ENCODE results near the gene PLTP. TPM values are rescaled to one million over a fixed set of nuclear protein-coding genes. Genes with fewer than 3 reads are reported as not detected.

The PLTP gene
- total RNA-seq, 1 experiment from 2014 or later = 42.6 TPM

- intact Hi-C loops (cut with micrococcal nuclease; ENCODE audit: unreplicated experiment) = no loop called here
- TF ChIP-seq, protein P1, sequence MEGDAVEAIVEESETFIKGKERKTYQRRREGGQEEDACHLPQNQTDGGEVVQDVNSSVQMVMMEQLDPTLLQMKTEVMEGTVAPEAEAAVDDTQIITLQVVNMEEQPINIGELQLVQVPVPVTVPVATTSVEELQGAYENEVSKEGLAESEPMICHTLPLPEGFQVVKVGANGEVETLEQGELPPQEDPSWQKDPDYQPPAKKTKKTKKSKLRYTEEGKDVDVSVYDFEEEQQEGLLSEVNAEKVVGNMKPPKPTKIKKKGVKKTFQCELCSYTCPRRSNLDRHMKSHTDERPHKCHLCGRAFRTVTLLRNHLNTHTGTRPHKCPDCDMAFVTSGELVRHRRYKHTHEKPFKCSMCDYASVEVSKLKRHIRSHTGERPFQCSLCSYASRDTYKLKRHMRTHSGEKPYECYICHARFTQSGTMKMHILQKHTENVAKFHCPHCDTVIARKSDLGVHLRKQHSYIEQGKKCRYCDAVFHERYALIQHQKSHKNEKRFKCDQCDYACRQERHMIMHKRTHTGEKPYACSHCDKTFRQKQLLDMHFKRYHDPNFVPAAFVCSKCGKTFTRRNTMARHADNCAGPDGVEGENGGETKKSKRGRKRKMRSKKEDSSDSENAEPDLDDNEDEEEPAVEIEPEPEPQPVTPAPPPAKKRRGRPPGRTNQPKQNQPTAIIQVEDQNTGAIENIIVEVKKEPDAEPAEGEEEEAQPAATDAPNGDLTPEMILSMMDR (IDR thresholded peaks at IDR 0.05; ENCODE audit: insufficient read depth in 1 of 2, low read depth in 1 of 2, low read length in 1 of 2, severe bottlenecking in 1 of 2, unreplicated experiment in 1 of 2) = no peak
Measured at GRCh38 chr20:45918779-45919537, 7.0 kb upstream of the PLTP start.

DNA sequence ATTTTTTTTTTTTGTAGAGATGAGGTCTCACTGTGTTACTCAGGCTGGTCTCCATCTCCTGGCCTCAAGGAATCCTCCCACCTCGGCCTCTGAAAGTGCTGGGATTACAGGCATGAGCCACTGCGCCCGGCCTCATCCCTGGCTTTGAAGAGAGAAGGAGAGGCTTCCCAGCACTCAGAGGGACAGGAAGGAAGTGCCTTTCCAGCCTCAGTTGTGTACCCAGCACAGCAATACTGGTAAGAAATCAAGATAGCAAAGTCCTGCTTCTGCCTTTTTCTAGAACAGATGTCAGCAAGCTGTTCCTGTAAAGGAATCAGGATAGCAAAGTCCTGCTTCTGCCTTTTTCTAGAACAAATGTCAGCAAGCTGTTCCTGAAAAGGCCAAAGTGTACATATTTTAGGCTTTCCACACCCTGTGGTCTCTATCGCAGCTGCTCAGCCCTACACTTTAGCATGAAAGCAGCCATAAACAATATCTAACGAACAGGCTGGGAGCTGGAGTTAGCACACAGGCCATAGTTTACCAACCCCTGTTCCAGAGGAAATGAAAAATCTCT is 6.3 kb upstream of the PLTP start:
- intact Hi-C loops (cut with micrococcal nuclease; ENCODE audit: unreplicated experiment) = no loop called here
- H3K27me3 ChIP-seq (replicated peaks; ENCODE audit: control insufficient read depth, insufficient read depth, low read length) = no peaks in the 10 kb centered on the region
- BruUV-seq (replicated peaks) = no TSS peak
- Mint-ChIP-seq H3K36me3 (ENCODE audit: insufficient read depth, unreplicated experiment) (no peaks in the 10 kb centered on the region), H3K4me1 (ENCODE audit: low read depth, unreplicated experiment) (peaks cover 7% of the 10 kb centered on the region), H3K27ac (ENCODE audit: unreplicated experiment) (no peak overlapping the region), H3K27me3 (ENCODE audit: insufficient read depth, unreplicated experiment) (no peaks in the 10 kb centered on the region), H3K4me3 (ENCODE audit: unreplicated experiment) (no peak overlapping the region), H3K9me3 (ENCODE audit: unreplicated experiment) (no peaks in the 10 kb centered on the region)
- no peaks in the 10 kb centered on the region for H3K36me3 ChIP-seq (ENCODE audit: control insufficient read depth, insufficient read depth, low read length)
- TF ChIP-seq, protein P1 (IDR thresholded peaks at IDR 0.05; ENCODE audit: insufficient read depth in 1 of 2, low read depth in 1 of 2, low read length in 1 of 2, severe bottlenecking in 1 of 2, unreplicated experiment in 1 of 2) = no peak
- H3K4me3 ChIP-seq (ENCODE audit: low read depth, low read length) = no peak overlapping the region
- H3K9me3 ChIP-seq = no peaks in the 10 kb centered on the region
- POLR2A ChIA-PET = interaction anchor here (0.6 to 1.2 kb wide), 6 partner anchors 9 to 103 kb away, joined by 3 to 5 read pairs (median 4); partner anchors contain the start of gene PCIF1
- DNase-seq = no peak
- CTCF ChIA-PET = no interaction called here
- H3K4me1 ChIP-seq = peaks cover 24% of the 10 kb centered on the region

More at GRCh38 chr20:45918779-45919537, 7.0 kb upstream of the PLTP start:
- H3K36me3 Mint-ChIP-seq (ENCODE audit: insufficient read depth, unreplicated experiment) = no peaks in the 10 kb centered on the region
- no peak overlapping the region for H3K4me3 ChIP-seq (ENCODE audit: low read depth, low read length)
- H3K9me3 Mint-ChIP-seq (ENCODE audit: unreplicated experiment) = no peaks in the 10 kb centered on the region
- peaks cover 24% of the 10 kb centered on the region for H3K4me1 ChIP-seq
- H3K27me3 ChIP-seq (replicated peaks; ENCODE audit: control insufficient read depth, insufficient read depth, low read length) = no peaks in the 10 kb centered on the region
- H3K27me3 Mint-ChIP-seq (ENCODE audit: insufficient read depth, unreplicated experiment) = no peaks in the 10 kb centered on the region
- H3K36me3 ChIP-seq (ENCODE audit: control insufficient read depth, insufficient read depth, low read length) = no peaks in the 10 kb centered on the region
- POLR2A ChIA-PET = interaction anchor here (0.6 to 2.4 kb wide), 7 partner anchors 10 to 104 kb away, joined by 3 to 17 read pairs (median 4); partner anchors contain the start of gene PCIF1
- peaks cover 7% of the 10 kb centered on the region for H3K4me1 Mint-ChIP-seq (ENCODE audit: low read depth, unreplicated experiment)
- no peak overlapping the region for H3K4me3 Mint-ChIP-seq (ENCODE audit: unreplicated experiment)
- no peak for DNase-seq
- H3K9me3 ChIP-seq = no peaks in the 10 kb centered on the region
- BruUV-seq (replicated peaks) = no TSS peak
- H3K27ac Mint-ChIP-seq (ENCODE audit: unreplicated experiment) = no peak overlapping the region
- CTCF ChIA-PET = interaction anchor here (1.4 kb wide), 1 partner anchor 29 kb away, joined by 5 read pairs; no protein-coding TSS in a partner anchor

DNA sequence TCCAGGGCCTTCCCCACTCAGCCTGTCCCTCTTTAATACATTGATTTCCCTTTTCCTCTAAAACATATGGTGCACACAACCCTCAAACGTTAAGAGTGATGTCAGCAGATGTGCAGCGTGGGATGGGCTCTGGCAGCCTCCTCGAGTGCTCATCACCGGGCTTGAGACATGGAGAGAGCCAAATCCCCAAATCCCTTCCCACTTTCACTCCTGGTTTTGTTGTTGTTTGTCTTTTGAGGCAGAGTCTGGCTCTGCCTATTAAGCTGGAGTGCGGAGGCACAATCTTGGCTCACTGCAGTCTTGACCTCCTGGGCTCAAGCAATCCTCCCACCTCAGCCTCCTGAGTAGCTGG is 5.8 kb upstream of the PLTP start:
- no peaks in the 10 kb centered on the region for H3K27me3 Mint-ChIP-seq (ENCODE audit: insufficient read depth, unreplicated experiment)
- intact Hi-C loops (cut with micrococcal nuclease; ENCODE audit: unreplicated experiment) = no loop called here
- CTCF ChIA-PET = no interaction called here

More for the DNA sequence above, 5.8 kb upstream of the PLTP start:
- H3K4me3 ChIP-seq (ENCODE audit: low read depth, low read length) = no peak overlapping the region
- no peak overlapping the region for H3K4me3 Mint-ChIP-seq (ENCODE audit: unreplicated experiment)
- POLR2A ChIA-PET = interaction anchor here (0.5 to 1.2 kb wide), 3 partner anchors 16 to 18 kb away, joined by 3 to 5 read pairs (median 3); partner anchors contain the start of gene PCIF1
- no peak for DNase-seq
- H3K27ac Mint-ChIP-seq (ENCODE audit: unreplicated experiment) = no peak overlapping the region
- H3K36me3 Mint-ChIP-seq (ENCODE audit: insufficient read depth, unreplicated experiment) = no peaks in the 10 kb centered on the region
- no peaks in the 10 kb centered on the region for H3K9me3 ChIP-seq
- no peaks in the 10 kb centered on the region for H3K36me3 ChIP-seq (ENCODE audit: control insufficient read depth, insufficient read depth, low read length)
- no TSS peak for BruUV-seq (replicated peaks)
- no peaks in the 10 kb centered on the region for H3K27me3 ChIP-seq (replicated peaks; ENCODE audit: control insufficient read depth, insufficient read depth, low read length)
- TF ChIP-seq, protein P1 (IDR thresholded peaks at IDR 0.05; ENCODE audit: insufficient read depth in 1 of 2, low read depth in 1 of 2, low read length in 1 of 2, severe bottlenecking in 1 of 2, unreplicated experiment in 1 of 2) = no peak
- H3K9me3 Mint-ChIP-seq (ENCODE audit: unreplicated experiment) = no peaks in the 10 kb centered on the region
- H3K4me1 Mint-ChIP-seq (ENCODE audit: low read depth, unreplicated experiment) = peaks cover 7% of the 10 kb centered on the region
- H3K4me1 ChIP-seq = peaks cover 20% of the 10 kb centered on the region
